Smooth muscle cell (in vitro differentiated cells): ENCODE measurements around the gene MYH7B. TPM values are rescaled to one million over a fixed set of nuclear protein-coding genes. Genes with fewer than 3 reads are reported as not detected.

Experiments
- DNase-seq: peaks from one replicate; lab custom pipeline; 2025; ENCODE audit not compliant: unreplicated experiment; lab: John Stamatoyannopoulos, UW
- H2AFZ ChIP-seq: fragments of 200-600 bp; sonication (generic); 2 replicates; pipeline ENCODE4 v1.6.0; 2016; ENCODE audit warnings: antibody characterized with exemption, low read depth, mild to moderate bottlenecking
- H3F3A ChIP-seq: fragments of 200-600 bp; sonication (generic); 2 replicates; pipeline ENCODE4 v1.6.0; 2017; ENCODE audit warnings: antibody characterized with exemption, low read depth
- H3K27ac ChIP-seq: fragments of 200-600 bp; sonication (generic); 2 replicates; pipeline ENCODE4 v1.5.1; 2016; ENCODE audit warnings: low read depth, mild to moderate bottlenecking
- H3K27me3 ChIP-seq: fragments of 200-600 bp; sonication (generic); 2 replicates; pipeline ENCODE4 v1.6.1; 2016; ENCODE audit warnings: low read depth, mild to moderate bottlenecking
- H3K36me3 ChIP-seq: fragments of 200-600 bp; sonication (generic); 2 replicates; pipeline ENCODE4 v1.5.1; 2016; ENCODE audit warnings: low read depth
- H3K4me1 ChIP-seq: fragments of 200-600 bp; sonication (generic); 2 replicates; pipeline ENCODE4 v1.5.1; 2016; ENCODE audit warnings: low read depth
- H3K4me2 ChIP-seq: fragments of 200-600 bp; sonication (generic); 2 replicates; pipeline ENCODE4 v1.6.0; 2016; ENCODE audit warnings: mild to moderate bottlenecking
- H3K4me3 ChIP-seq: fragments of 200-600 bp; sonication (generic); 2 replicates; pipeline ENCODE4 v1.5.1; 2016; ENCODE audit warnings: mild to moderate bottlenecking
- H3K79me2 ChIP-seq: fragments of 200-600 bp; sonication (generic); 2 replicates; pipeline ENCODE4 v1.6.0; 2016; ENCODE audit warnings: low read depth, mild to moderate bottlenecking
- H3K9ac ChIP-seq: fragments of 200-600 bp; sonication (generic); 2 replicates; pipeline ENCODE4 v1.6.0; 2016; ENCODE audit warnings: low read depth
- H3K9me3 ChIP-seq: fragments of 200-600 bp; sonication (generic); replicated peaks from 2 replicates; pipeline ENCODE4 v1.5.1; 2016; ENCODE audit warnings: low read depth
- H4K20me1 ChIP-seq: fragments of 200-600 bp; sonication (generic); 2 replicates; pipeline ENCODE4 v1.6.0; 2016; ENCODE audit warnings: low read depth
- CTCF ChIP-seq: fragments of 200-600 bp; sonication (generic); IDR thresholded peaks from 2 replicates; pipeline ENCODE4 v1.5.1; 2017; ENCODE audit warnings: borderline replicate concordance, mild to moderate bottlenecking, antibody characterized with exemption; ENCODE audit not compliant: insufficient read depth, poor library complexity, severe bottlenecking
- WGBS: methylation state at CpG from one replicate; pipeline ENCODE4 v1.1.7; 2016; ENCODE audit warnings: low lambda C conversion rate; 5-methylcytosine and 5-hydroxymethylcytosine counted together
- polyA plus RNA-seq: library from polyadenylated mRNA; unstranded; fragments of >200 nt; fragmentation: Nextera tagmentation; extraction: Ambion mirVana; gene quantifications from 2 replicates; pipeline ENCODE4 v1.2.1, GENCODE V29; 2016
- total RNA-seq: library from RNA; depleted of rRNA; stranded (reverse); fragments of >200 nt; gene quantifications from 2 replicates; pipeline ENCODE4 v1.2.3, GENCODE V29; 2014

The MYH7B gene
- total and polyA plus RNA-seq, 2 experiments from 2014 or later, result 0.67 TPM; not detected in 1

GRCh38 chr20:34938466-34939163 lies 17.1 kb upstream of the MYH7B start:
- DNase-seq, result no peak
- Histone ChIP-seq H3K36me3 (no peaks in the 10 kb centered on the region), H3F3A (no peaks in the 10 kb centered on the region), H3K27ac (no peak overlapping the region), H4K20me1 (no peaks in the 10 kb centered on the region), H3K4me3 (no peak overlapping the region), H2AFZ (no peak overlapping the region), H3K79me2 (no peaks in the 10 kb centered on the region), H3K27me3 (no peaks in the 10 kb centered on the region), H3K9me3 (no peaks in the 10 kb centered on the region), H3K9ac (no peak overlapping the region), H3K4me2 (no peak overlapping the region), H3K4me1 (no peaks in the 10 kb centered on the region)
- TF ChIP-seq CTCF, result no peak
- WGBS, result 97% methylated on average over 14 of the region's 14 CpGs

GRCh38 chr20:34940081-34940481 lies 15.6 kb upstream of the MYH7B start:
- no peaks in the 10 kb centered on the region for H3K4me1 ChIP-seq
- H2AFZ ChIP-seq, result no peak overlapping the region
- H3F3A ChIP-seq, result no peaks in the 10 kb centered on the region
- no peaks in the 10 kb centered on the region for H3K27me3 ChIP-seq
- H3K79me2 ChIP-seq, result no peaks in the 10 kb centered on the region
- no peak for DNase-seq
- no peak overlapping the region for H3K4me3 ChIP-seq
- TF ChIP-seq CTCF, result no peak
- no peak overlapping the region for H3K27ac ChIP-seq
- H3K36me3 ChIP-seq, result no peaks in the 10 kb centered on the region
- H3K9me3 ChIP-seq, result no peaks in the 10 kb centered on the region
- no peaks in the 10 kb centered on the region for H4K20me1 ChIP-seq
- H3K9ac ChIP-seq, result no peak overlapping the region
- peak overlapping the region; percentile 6 for H3K4me2 ChIP-seq
- 52% methylated on average over 1 of the region's 1 CpG for WGBS

- H2AFZ ChIP-seq, result no peak overlapping the region
- no peak overlapping the region for H3K27ac ChIP-seq
- no peaks in the 10 kb centered on the region for H3K9me3 ChIP-seq
- no peaks in the 10 kb centered on the region for H3K4me1 ChIP-seq
- 78% methylated on average over 4 of the region's 4 CpGs for WGBS
- H3F3A ChIP-seq, result no peaks in the 10 kb centered on the region
- no peak for DNase-seq
- no peaks in the 10 kb centered on the region for H4K20me1 ChIP-seq
- H3K9ac ChIP-seq, result no peak overlapping the region
- no peak overlapping the region for H3K4me3 ChIP-seq
- no peaks in the 10 kb centered on the region for H3K27me3 ChIP-seq
- no peaks in the 10 kb centered on the region for H3K79me2 ChIP-seq
- H3K4me2 ChIP-seq, result no peak overlapping the region
- H3K36me3 ChIP-seq, result no peaks in the 10 kb centered on the region
- TF ChIP-seq CTCF, result no peak
Observed at GRCh38 chr20:34941226-34941625, 14.4 kb upstream of the MYH7B start.

- 94% methylated on average over 9 of the region's 9 CpGs for WGBS
- H2AFZ ChIP-seq, result no peak overlapping the region
- H3K9ac ChIP-seq, result no peak overlapping the region
- no peak overlapping the region for H3K4me3 ChIP-seq
- no peak for TF ChIP-seq CTCF
- no peaks in the 10 kb centered on the region for H3K9me3 ChIP-seq
- no peaks in the 10 kb centered on the region for H3K27me3 ChIP-seq
- no peak overlapping the region for H3K27ac ChIP-seq
- DNase-seq, result no peak
- H3K4me1 ChIP-seq, result no peaks in the 10 kb centered on the region
- H3F3A ChIP-seq, result no peaks in the 10 kb centered on the region
- H3K79me2 ChIP-seq, result no peaks in the 10 kb centered on the region
- H3K36me3 ChIP-seq, result no peaks in the 10 kb centered on the region
- peaks cover 4% of the 10 kb centered on the region for H4K20me1 ChIP-seq
- H3K4me2 ChIP-seq, result no peak overlapping the region
Observed at GRCh38 chr20:34942301-34942700, 13.4 kb upstream of the MYH7B start.
